NCI-H1694 (cell line): ENCODE data around the gene SCYL2.
"Not testable (repeated sequence)": the region's sequence is repeated elsewhere in the genome, so short reads cannot be mapped to it uniquely, and the experiment has no call there.

Experiments used
- DNase-seq: peaks from one replicate; lab custom pipeline; 2025; lab: John Stamatoyannopoulos, UW

SCYL2 gene

DNA sequence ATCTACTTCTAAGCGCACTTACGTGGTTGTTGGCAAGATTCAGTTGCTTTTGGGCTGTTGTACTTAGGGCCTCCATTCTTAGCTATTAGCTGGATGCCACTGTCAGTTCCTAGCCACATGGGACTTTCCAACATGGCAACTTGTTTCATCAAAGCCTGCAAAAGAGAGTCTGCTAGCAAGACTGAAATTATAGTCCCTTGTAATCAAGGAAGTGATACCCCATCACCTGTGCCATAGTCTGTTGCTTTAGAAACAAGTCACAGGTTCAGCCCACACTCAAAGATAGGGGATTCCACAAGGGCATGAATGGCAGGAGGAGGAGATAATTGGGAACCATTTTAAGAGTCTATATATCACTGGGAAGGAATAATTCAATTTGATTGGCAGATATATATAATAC is 62.8 kb downstream of the SCYL2 start:
- DNase-seq, result no peak

DNA sequence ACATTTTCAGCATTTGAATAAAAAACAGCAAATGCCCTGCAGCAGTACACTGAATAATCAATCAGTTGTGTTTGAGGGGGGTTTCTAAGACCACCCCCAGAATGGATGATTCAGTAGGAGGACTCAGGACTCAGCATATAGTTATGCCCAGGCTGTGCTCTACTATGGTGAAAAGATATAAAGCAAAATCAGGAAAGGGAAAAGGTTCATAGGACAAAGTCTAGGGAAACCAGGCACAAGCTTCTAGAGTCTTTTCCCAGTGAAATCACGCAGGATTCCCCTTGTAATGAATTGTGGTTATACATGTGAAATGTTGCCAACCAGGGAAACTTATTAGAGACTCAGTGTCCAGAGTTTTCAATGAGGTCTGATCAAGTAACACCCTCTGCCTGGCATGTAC is 64.9 kb downstream of the SCYL2 start:
- DNase-seq, result no peak

DNA sequence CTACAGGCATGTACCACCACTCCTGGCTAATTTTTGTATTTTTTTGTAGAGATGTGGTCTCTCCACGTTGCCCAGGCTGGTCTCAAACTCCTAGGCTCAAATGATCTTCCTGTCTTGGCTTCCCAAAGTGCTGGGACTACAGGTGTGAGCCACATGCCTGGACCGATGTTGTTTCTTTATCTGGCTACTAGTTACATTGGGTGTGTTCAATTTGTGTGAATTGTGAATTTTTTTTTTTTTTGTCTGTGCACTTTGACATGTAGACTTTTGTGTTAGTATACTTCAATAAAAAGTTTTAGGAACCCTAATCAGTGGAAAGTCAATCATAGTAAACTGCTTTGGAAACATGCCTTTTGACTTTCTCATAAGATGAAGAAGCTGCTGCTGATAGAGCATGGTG is 65.9 kb downstream of the SCYL2 start:
- no peak for DNase-seq

DNA sequence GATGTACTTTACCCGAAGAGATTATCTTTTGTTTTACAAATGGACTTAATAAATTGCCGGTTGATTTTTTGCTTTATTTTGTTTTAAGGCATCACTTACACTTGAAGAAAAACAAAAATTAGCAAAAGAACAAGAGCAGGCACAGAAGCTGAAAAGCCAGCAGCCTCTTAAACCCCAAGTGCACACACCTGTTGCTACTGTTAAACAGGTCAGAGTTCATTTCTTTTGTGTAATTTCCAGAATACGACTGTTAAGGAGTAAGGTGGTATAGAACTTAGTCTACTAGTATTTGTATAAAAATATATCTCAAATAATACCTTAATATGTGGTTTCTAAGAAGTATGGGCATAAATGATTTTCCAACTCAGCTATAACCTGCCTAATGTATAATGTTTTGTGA is 70.3 kb downstream of the SCYL2 start:
- no peak for DNase-seq

DNA sequence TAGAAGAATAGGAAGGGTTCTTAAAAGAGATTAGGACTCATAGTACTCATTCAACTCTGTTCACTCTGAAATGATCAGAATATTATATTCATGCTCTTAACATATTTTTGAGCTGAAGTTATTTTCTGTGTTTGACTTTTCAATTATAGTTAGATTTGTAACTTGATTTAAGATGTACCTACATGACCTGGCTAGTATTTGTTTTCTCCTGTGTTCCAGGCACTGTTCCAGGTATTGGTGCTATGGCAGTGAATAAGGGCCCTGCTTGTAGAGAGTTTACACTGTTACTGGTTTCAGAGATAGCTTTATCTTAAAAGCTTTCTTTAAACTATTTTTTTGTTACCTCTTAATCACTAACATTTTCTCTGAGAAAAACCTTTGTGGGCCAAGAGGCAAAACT is 70.8 kb downstream of the SCYL2 start:
- DNase-seq, result no peak

DNA sequence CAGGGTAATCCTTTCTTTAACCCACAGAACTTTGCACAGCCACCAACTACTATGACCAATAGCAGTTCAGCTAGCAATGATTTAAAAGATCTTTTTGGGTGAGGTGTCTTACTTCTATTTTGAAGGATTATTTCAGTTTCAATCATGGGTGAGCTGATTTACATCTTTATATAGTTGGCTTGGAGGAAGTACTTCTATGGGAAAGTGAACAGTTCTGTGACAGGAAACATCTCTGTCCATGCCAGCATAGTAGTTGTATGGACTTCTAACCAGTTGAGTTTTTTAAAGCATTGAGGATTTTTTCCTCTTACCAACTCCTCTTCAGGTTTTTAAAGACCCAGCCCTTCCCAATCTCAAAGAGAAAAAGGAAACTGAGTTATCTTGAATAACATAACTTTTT is 72.1 kb downstream of the SCYL2 start:
- no peak for DNase-seq

DNA sequence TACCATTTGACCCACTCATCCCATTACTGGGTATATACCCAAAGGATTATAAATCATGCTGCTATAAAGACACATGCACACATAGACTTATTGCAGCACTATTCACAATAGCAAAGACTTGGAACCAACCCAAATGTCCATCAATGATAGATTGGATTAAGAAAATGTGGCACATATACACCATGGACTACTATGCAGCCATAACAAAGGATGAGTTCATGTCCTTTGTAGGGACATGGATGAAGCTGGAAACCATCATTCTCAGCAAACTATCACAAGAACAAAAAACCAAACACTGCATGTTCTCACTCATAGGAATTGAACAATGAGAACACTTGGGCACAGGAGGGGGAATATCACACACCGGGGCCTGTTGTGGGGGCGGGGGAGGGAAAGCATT is 75.9 kb downstream of the SCYL2 start:
- not testable (repeated sequence) for DNase-seq

DNA sequence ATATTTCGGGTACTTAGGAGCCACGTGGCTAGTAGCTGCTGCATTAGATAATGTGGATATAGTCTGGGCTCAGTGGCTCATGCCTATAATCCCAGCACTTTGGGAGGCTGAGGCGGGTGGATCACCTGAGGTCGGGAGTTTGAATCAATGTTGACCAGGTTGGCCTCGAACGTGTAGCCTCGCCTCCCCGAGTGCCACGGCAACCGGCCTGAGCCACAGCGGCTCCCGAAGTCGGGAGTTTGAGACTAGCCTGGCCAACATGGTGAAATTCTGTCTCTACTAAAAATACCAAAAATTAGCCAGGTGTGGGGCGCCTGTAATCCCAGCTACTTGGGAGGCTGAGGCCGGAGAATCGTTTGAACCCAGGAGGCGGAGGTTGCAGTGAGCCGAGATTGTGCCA is 77.4 kb downstream of the SCYL2 start:
- not testable (repeated sequence) for DNase-seq

DNA sequence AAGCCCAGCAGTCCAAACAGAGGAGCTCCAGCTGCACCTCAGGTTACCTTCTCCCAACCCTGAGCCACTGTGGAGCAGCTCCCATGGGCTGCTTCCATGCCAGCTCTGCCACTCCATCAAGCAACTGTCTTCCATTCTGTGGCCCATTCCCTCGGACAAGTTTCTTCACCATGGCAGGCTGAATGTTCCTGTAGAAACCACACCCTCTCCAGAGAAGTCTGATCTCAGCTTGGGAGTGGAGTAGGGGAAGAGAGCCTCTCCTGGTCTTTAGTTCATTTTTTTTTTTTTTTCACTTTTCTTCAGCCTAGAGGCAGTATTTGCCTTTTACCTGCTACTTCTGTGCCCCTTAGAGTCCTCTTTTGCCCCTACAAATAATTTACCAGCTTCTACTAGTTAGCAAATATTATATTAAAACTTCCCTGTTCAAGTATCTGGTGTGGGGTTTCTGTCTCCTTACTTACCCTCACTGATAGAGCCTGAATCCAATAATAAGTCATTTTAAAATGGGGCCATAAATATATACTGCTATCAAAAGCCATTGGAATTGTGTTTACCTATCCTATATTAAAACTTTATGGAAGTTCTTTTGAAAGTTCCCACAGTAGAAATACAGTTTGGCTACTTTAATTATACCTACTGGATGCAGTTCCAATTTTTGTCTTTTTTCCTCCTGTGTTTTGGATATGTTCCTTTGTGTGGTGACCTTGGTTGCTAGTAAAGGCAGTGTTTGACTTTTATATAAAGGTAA is 78.2 kb downstream of the SCYL2 start:
- no peak for DNase-seq

DNA sequence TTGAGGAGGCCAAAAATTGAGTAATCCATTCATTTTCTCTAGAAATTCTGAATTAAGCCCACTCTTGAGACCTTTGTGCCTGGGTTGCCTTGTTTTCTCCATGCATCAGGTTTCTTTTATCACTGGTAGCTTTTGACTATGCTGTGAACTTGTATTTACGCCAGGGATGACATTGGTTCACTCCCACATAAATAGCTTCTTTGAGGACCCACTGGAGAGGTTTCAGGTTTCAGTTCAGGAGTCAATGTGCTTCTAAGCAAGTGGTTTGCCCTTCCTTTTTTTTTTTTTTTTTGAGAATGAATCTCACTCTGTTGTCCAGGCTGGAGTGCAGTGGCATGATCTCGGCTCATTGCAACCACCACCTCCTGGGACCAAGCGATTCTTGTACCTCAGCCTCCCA is 79.7 kb downstream of the SCYL2 start:
- DNase-seq, result no peak

DNA sequence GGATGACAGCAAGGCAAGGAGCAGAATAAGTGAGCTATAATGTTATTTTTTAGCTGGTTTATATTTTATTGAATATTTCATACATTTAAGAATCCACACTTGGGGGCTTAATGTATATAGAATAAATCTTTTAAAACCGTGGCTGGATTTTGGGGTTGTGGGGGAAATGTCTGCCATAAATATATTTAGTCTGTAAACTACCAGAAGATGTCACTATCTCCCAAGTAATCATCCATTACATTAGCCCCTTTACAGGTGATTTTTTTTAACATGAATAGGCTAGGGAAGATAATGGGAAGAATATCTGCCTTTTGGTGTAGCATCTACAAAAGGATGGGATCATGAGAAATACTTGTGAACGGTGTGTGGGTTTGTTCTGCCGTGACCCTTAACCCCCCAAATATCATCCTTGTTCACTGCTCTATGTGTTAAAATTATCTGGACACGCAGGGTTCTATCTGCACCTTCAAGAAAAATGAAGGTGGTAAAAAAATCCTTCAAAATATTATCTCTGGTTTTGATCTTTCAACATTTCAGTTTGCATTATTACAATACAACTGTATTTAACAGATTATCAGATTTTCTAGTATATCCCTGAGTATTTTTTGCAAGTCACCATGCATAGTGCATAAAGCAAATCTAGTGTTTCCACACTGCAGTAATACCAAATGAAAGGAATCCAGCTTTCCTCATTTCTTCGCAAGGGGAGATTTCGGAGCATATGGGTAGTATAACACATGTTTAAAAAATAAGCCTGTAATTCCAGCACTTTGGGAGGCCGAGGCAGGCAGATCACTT is 81.9 kb downstream of the SCYL2 start:
- DNase-seq, result peak; percentile 62

DNA sequence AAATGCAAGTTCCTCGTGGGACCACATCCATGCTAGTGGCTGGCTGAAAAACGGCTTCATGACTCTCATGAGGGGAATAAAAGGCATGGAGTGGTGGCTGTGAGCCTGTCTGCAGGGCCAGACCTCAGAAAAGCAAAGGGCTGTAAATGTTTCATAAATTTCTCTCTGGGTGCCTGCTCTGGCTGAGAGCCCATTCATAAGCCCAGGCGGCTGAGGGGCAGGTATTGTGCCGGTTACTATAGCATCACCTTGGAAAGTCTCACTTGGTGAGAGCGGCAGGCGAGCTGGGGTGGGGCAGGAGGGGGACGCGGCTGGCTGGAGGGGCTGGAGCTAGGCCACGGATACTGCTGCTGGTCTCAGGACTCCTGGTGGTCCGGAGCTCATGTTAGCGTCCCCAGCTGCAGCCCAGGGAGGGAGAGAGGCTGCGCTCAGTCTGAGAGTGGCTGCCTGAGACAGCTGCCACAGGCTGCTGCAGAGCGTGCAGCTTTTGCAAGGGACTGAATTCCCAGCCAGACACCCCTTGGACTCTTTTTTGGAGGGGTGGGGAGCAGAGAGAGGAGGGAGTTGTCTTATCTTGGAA is 89.8 kb downstream of the SCYL2 start, which contains the start of gene SLC17A8:
SLC17A8 (plus strand) TSS at position 431 of the 580 bp plus-strand sequence. CDS start 318 bp downstream, outside the sequence.
- DNase-seq, result no peak

DNA sequence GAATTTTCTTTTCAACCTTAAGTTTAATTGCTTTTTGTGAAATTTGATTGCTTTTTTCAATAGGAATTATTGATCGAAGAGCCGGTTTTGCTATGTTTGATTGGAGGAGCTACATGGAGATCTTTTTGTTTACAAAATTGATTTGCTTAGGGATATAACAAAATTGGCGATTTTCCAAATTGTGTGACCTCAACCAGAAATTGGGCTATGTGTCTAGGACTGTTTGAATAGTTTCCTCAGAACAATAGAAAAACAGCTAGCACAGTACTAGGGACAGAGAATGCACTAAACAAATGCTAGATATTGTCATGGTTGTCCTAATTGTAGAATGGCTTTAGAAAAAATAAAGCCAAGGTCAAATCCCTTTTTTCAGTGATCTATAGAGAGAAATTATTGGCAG is 92.3 kb downstream of the SCYL2 start:
- DNase-seq, result no peak

DNA sequence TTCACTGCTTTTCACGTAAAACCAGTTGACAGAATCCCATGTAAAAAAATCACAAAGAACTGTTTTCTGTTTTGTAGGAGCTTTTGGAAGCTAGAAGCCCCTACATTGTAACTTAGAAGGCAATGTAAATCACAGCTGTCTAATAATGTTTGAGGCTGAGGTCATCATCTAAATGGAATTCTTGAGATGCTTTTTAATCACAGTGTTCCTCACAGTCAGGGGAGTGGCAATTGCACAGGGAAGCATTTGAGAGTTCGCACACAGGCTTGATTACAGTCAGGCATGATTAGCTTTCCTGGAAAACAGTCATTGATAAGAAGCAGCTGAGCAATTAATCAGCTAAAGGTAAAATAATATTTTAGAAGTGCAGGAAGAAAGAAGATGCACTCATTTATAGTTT is 92.8 kb downstream of the SCYL2 start:
- DNase-seq, result no peak

DNA sequence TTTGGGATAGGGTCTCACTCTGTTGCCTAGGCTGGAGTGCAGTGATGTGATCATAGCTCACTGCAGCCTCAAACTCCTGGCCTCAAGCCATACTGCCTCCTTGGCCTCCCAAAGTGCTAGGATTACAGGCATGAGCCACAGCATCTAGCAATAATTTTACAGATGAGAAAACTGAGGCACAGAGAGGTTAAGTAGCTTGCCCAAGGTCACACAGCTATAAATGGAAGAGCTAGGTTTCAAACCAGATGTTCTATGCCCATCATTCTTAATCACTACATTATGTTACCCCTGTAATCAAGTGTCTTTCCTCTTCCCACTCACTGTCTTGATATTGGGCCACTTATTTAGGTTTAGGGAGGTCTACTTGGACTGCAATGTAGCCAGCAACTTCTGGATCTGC is 93.5 kb downstream of the SCYL2 start:
- no peak for DNase-seq

DNA sequence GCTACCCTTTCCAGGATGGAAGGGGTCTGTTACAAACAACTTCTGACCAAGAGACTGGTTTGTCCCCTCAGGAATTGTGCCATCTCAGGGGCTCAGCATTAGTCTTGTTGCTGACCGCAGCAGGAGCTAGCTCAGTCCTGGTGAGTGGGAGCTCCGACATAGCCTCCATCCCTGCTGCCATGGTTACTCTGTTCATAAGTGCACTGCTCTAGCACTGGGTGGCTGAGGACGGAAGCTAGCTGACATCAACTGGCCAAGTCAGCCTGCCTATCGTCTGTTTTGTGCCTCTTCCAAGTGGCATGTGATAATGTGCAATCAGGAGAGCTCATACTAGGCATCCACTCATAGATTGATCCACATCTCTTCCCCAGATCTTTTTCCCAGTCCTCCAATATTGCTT is 97.3 kb downstream of the SCYL2 start:
- DNase-seq, result no peak

DNA sequence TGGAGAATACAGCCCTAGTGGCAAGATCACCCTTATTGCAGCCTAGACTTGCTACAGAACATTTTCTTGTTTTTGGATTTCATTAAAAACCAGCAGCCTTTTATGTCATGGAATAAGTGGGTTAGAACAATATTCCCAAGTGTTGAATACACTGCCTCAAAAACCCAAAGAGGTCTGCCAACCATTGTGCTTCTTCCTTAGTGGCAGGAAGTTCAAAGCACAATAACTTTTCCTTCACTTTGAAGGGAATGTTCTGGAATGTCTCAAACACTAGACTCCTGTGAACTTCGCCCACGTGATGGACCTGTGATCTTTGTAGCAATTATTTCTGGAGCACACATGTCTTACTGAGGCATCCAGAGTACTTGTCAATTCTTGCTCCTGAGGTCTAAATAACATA is 98.4 kb downstream of the SCYL2 start:
- DNase-seq, result no peak

DNA sequence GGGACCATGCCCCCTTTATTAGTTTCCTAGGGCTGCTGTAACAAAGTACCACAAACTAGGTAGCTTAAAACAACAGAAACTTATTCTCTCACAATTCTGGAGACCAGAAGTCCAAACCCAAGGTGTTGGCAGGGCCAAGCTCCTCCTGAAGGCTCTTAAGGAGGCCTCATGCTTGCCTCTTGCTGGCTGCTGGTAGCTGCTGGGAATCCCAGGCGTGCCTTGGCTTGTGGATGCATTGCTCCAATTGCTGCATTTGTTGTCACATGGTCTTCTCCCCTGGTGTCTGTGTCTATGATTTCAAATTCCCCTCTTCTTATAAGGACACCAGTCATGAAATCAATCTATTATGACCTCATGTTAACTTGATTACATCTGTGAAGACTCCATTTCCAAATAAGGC is 101.1 kb downstream of the SCYL2 start:
- no peak for DNase-seq

DNA sequence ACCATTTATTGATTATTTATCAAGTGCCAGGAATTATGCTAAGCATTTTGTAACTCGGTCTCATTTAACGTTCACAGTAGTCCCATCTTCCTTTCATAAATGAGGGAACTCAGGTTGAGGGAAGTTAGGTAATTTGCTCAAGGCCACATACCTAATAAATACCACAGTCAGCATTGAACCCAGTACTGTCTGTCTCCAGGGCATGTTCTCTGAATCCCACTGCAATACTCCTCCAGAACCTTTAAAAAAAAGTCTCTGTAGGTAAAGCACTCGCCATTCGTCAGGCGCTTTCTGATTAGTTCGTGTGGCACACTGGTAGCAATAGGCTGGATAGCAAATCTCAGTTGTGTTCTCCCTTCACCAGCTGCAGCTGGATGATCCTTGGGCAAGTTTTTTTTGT is 104.2 kb downstream of the SCYL2 start:
- DNase-seq, result no peak

DNA sequence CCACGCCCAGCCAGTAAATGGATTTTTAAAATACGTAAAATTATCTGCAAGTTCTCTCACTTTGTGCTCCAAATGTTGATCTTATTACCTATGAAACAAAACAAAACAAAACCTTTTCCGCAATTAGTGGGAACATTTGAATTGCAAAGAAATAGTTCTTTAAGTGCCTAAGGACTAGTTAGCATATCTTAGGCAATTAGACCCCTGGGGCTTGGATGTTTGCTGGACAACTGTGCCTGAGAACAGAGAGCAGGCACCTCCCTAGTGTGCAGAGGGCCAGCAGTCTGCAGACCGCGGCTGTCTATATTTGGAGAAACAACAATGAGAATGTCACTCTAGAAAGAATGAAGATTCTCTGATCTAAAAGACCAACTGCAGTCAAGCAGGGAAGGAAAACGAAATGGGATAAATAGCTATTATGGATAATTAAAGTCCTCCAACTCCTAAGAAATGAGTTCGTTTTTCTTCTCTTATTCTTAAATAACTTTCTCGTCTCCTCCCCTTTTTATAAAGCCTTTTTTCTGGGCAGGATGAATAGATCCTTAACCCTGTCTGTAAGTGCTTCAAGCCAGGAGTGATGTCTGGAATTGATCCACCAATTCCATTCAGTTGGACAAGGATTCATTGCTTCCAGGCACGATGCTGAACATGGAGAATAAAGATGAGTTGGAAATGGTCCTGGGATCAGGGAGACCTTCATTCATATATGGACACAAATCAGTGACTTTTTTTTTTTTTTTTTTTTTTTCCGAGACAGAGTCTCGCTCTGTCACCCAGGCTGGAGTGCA is 106.1 kb downstream of the SCYL2 start:
- no peak for DNase-seq

DNA sequence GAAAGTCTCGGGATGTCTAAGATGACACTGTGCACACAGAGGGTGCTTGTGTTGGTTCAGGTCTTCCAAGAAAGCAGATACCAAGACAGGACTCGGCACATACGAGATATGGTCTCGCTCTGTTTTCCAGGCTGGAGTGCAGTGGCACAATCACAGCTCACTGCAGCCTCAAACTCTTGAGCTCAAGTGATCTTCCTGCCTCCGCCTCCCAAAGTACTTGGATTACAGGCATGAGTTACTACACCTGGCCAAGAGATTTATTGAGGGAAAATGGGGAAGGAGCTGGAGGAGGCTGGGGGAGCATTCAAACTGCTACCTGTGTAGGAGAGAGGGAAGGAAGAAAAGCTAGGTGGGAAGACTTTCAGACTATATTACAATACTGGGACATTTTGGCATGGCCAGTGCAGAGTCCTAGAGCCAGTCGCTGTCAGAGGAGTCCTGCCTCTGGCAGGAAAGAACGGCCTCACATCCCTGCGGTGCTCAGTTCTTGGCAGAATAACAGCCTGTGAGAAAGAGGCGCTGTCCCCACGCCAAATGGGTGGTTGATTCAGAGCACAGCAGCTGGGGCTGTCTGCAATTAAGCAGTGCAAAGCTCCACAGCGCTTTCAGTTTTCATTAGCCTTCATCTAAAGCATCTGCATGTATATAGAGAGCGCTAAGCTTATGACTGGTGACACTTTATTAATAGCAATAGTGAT is 108.2 kb downstream of the SCYL2 start:
- DNase-seq, result peak; percentile 91

DNA sequence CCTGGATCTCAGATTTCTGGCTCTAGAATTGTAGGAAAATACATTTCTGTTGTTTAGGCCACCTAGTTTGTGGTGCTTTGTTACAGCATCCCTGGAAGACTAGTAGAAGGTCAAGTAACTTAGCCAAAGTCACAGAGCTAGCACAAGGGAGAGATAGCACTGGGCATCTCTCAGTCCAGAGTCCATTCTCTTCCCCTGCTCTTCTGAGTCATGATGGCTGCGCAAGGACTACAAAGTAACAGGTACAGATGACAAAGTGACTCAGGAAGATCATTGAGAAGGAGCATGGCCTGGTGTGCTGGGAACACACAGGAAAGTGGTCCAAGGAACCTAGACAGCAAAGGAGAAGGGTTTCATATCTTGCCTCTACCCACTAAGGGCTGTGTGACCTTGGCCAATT is 109.2 kb downstream of the SCYL2 start:
- no peak for DNase-seq
